ENCODE measurements around the gene DLL3. TPM values are rescaled to one million over a fixed set of nuclear protein-coding genes. Genes with fewer than 3 reads are reported as not detected.

DLL3 gene
- total and polyA plus RNA-seq, 4 donors = not detected

DNA sequence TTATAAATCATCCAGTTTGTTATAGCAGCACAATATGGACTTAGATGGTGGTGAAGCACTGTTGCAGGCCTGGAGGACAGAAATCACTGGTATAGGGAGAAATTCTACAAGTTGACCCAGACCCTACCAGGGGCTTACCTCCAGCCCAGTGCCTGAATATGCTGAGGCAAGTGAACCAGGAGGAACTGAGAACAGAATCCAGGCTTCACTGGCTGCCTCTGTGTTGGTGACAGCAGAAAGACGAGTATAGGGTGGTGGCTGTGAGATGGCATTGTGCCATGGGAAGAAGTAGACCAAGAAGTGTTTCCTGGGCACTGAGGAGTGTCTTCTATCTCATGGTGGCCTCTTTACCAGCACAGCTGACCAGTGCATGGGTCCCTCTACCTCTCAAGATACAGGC is 57.1 kb downstream of the DLL3 start:
- no peak for TF ChIP-seq FOXA1 (IDR thresholded peaks at IDR 0.05)
- no peak for TF ChIP-seq YY1 (IDR thresholded peaks at IDR 0.05)
- TF ChIP-seq RXRA (IDR thresholded peaks at IDR 0.05) = no peak
- no peak for TF ChIP-seq JUND (IDR thresholded peaks at IDR 0.05)
- TF ChIP-seq, protein P1, sequence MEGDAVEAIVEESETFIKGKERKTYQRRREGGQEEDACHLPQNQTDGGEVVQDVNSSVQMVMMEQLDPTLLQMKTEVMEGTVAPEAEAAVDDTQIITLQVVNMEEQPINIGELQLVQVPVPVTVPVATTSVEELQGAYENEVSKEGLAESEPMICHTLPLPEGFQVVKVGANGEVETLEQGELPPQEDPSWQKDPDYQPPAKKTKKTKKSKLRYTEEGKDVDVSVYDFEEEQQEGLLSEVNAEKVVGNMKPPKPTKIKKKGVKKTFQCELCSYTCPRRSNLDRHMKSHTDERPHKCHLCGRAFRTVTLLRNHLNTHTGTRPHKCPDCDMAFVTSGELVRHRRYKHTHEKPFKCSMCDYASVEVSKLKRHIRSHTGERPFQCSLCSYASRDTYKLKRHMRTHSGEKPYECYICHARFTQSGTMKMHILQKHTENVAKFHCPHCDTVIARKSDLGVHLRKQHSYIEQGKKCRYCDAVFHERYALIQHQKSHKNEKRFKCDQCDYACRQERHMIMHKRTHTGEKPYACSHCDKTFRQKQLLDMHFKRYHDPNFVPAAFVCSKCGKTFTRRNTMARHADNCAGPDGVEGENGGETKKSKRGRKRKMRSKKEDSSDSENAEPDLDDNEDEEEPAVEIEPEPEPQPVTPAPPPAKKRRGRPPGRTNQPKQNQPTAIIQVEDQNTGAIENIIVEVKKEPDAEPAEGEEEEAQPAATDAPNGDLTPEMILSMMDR (IDR thresholded peaks at IDR 0.05; ENCODE audit: low read depth, low read length, missing input control) = no peak
- TF ChIP-seq, protein P2, sequence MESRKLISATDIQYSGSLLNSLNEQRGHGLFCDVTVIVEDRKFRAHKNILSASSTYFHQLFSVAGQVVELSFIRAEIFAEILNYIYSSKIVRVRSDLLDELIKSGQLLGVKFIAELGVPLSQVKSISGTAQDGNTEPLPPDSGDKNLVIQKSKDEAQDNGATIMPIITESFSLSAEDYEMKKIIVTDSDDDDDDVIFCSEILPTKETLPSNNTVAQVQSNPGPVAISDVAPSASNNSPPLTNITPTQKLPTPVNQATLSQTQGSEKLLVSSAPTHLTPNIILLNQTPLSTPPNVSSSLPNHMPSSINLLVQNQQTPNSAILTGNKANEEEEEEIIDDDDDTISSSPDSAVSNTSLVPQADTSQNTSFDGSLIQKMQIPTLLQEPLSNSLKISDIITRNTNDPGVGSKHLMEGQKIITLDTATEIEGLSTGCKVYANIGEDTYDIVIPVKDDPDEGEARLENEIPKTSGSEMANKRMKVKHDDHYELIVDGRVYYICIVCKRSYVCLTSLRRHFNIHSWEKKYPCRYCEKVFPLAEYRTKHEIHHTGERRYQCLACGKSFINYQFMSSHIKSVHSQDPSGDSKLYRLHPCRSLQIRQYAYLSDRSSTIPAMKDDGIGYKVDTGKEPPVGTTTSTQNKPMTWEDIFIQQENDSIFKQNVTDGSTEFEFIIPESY (IDR thresholded peaks at IDR 0.05) = no peak
- no peak for TF ChIP-seq SP1 (IDR thresholded peaks at IDR 0.05)
- TF ChIP-seq TAF1 (conservative IDR thresholded peaks at IDR 0.05) = no peak
- no peak for TF ChIP-seq FOXA2 (IDR thresholded peaks at IDR 0.05)
- TF ChIP-seq, protein P3, sequence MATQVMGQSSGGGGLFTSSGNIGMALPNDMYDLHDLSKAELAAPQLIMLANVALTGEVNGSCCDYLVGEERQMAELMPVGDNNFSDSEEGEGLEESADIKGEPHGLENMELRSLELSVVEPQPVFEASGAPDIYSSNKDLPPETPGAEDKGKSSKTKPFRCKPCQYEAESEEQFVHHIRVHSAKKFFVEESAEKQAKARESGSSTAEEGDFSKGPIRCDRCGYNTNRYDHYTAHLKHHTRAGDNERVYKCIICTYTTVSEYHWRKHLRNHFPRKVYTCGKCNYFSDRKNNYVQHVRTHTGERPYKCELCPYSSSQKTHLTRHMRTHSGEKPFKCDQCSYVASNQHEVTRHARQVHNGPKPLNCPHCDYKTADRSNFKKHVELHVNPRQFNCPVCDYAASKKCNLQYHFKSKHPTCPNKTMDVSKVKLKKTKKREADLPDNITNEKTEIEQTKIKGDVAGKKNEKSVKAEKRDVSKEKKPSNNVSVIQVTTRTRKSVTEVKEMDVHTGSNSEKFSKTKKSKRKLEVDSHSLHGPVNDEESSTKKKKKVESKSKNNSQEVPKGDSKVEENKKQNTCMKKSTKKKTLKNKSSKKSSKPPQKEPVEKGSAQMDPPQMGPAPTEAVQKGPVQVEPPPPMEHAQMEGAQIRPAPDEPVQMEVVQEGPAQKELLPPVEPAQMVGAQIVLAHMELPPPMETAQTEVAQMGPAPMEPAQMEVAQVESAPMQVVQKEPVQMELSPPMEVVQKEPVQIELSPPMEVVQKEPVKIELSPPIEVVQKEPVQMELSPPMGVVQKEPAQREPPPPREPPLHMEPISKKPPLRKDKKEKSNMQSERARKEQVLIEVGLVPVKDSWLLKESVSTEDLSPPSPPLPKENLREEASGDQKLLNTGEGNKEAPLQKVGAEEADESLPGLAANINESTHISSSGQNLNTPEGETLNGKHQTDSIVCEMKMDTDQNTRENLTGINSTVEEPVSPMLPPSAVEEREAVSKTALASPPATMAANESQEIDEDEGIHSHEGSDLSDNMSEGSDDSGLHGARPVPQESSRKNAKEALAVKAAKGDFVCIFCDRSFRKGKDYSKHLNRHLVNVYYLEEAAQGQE (IDR thresholded peaks at IDR 0.05) = no peak
- no peak for TF ChIP-seq NR2F2 (IDR thresholded peaks at IDR 0.05)
- no peak for TF ChIP-seq HNF4G (IDR thresholded peaks at IDR 0.05)
- no peak for TF ChIP-seq EGR1 (IDR thresholded peaks at IDR 0.05; ENCODE audit: low read depth in 2 of 2)
- no peak for TF ChIP-seq HNF4A (conservative IDR thresholded peaks at IDR 0.05)
- TF ChIP-seq, protein P4, sequence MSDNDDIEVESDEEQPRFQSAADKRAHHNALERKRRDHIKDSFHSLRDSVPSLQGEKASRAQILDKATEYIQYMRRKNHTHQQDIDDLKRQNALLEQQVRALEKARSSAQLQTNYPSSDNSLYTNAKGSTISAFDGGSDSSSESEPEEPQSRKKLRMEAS (IDR thresholded peaks at IDR 0.05) = no peak
- TF ChIP-seq, protein P5, sequence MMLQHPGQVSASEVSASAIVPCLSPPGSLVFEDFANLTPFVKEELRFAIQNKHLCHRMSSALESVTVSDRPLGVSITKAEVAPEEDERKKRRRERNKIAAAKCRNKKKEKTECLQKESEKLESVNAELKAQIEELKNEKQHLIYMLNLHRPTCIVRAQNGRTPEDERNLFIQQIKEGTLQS (IDR thresholded peaks at IDR 0.05) = no peak
- no peak for TF ChIP-seq GABPA (IDR thresholded peaks at IDR 0.05 in 1 of 2, conservative IDR thresholded peaks at IDR 0.05 in 1 of 2)
- TF ChIP-seq RAD21 (IDR thresholded peaks at IDR 0.05) = no peak
- Histone ChIP-seq H3K9ac (ENCODE audit: low read depth in 1 of 2, low read length in 2 of 2) (no peak overlapping the region), H3K27me3 (ENCODE audit: control insufficient read depth in 4 of 4, insufficient read depth in 4 of 4, low read length in 3 of 4) (no peaks in the 10 kb centered on the region), H3K36me3 (ENCODE audit: control insufficient read depth in 4 of 4, insufficient read depth in 3 of 4, low read depth in 1 of 4, low read length in 3 of 4) (no peaks in the 10 kb centered on the region), H3K27ac (ENCODE audit: low read depth in 1 of 2, low read length in 2 of 2) (no peak overlapping the region), H3K4me1 (ENCODE audit: control insufficient read depth in 4 of 4, insufficient read depth in 4 of 4, low read length in 3 of 4) (peaks cover 0 to 10% (median 4%) of the 10 kb centered on the region in 4 donors), H3K9me3 (ENCODE audit: control insufficient read depth in 4 of 4, low read length in 3 of 4) (no peaks in the 10 kb centered on the region), H3K4me3 (ENCODE audit: low read depth in 1 of 3, low read length in 3 of 3) (no peak overlapping the region)
- 53% methylated on average over 1 of the region's 1 CpG for WGBS
- no peak for DNase-seq (ENCODE audit: low spot score)

Other genes with a start within 250 kb of the DLL3 start
- not detected for gene IFNL2, start 230.6 kb upstream of the DLL3 start, total RNA-seq
- gene IFNL2, start 230.6 kb upstream of the DLL3 start, polyA plus RNA-seq = not detected
- gene IFNL1, start 202.5 kb upstream of the DLL3 start, total RNA-seq = not detected
- not detected for gene IFNL1, start 202.5 kb upstream of the DLL3 start, polyA plus RNA-seq
- under 1 TPM; 0.75 to 0.98 TPM for gene LRFN1, start 178.1 kb upstream of the DLL3 start, total RNA-seq
- under 1 TPM; 0.11 to 0.55 TPM for gene LRFN1, start 178.1 kb upstream of the DLL3 start, polyA plus RNA-seq
- gene GMFG, start 162.9 kb upstream of the DLL3 start, total RNA-seq = 10 to 100 TPM in 1 of 2 donors, 1 to 10 TPM in 1; 9.1 to 20.6 TPM
- gene GMFG, start 162.9 kb upstream of the DLL3 start, polyA plus RNA-seq = 10 to 100 TPM; 19.1 to 24.2 TPM
- gene SAMD4B, start 156.5 kb upstream of the DLL3 start, total RNA-seq = 10 to 100 TPM; 22.5 to 38.4 TPM
- gene SAMD4B, start 156.5 kb upstream of the DLL3 start, polyA plus RNA-seq = 10 to 100 TPM; 17.3 to 39.4 TPM
- 10 to 100 TPM; 13.7 to 16.7 TPM for gene PAF1, start 107.8 kb upstream of the DLL3 start, total RNA-seq
- gene PAF1, start 107.8 kb upstream of the DLL3 start, polyA plus RNA-seq = 10 to 100 TPM; 21.2 to 29.4 TPM
- gene MED29, start 107.6 kb upstream of the DLL3 start, total RNA-seq = 10 to 100 TPM; 11.0 to 13.8 TPM
- 10 to 100 TPM; 21.0 to 24.2 TPM for gene MED29, start 107.6 kb upstream of the DLL3 start, polyA plus RNA-seq
- 1 to 10 TPM; 3.6 to 9.0 TPM for gene ZFP36, start 92.1 kb upstream of the DLL3 start, total RNA-seq
- 10 to 100 TPM; 62.0 to 91.9 TPM for gene ZFP36, start 92.1 kb upstream of the DLL3 start, polyA plus RNA-seq
- gene PLEKHG2, start 86.3 kb upstream of the DLL3 start, total RNA-seq = 1 to 10 TPM; 3.7 to 4.5 TPM
- gene PLEKHG2, start 86.3 kb upstream of the DLL3 start, polyA plus RNA-seq = 1 to 10 TPM; 2.1 to 2.2 TPM
- 100 to 1,000 TPM; 109 to 111 TPM for gene RPS16, start 63.0 kb upstream of the DLL3 start, total RNA-seq
- 1,000 to 10,000 TPM in 1 of 2 donors, 100 to 1,000 TPM in 1; 324 to 1,094 TPM for gene RPS16, start 63.0 kb upstream of the DLL3 start, polyA plus RNA-seq
- 10 to 100 TPM; 19.3 to 48.0 TPM for gene SUPT5H, start 53.4 kb upstream of the DLL3 start, total RNA-seq
- gene SUPT5H, start 53.4 kb upstream of the DLL3 start, polyA plus RNA-seq = 10 to 100 TPM; 42.5 to 52.5 TPM
- 10 to 100 TPM; 24.3 to 28.9 TPM for gene TIMM50, start 18.1 kb upstream of the DLL3 start, total RNA-seq
- gene TIMM50, start 18.1 kb upstream of the DLL3 start, polyA plus RNA-seq = 10 to 100 TPM; 32.1 to 39.9 TPM
- gene SELENOV, start 16.2 kb downstream of the DLL3 start, total RNA-seq = not detected
- not detected for gene SELENOV, start 16.2 kb downstream of the DLL3 start, polyA plus RNA-seq
- gene EID2B, start 33.9 kb downstream of the DLL3 start, total RNA-seq = 1 to 10 TPM; 1.1 to 1.4 TPM
- 1 to 10 TPM in 1 of 2 donors, under 1 TPM in 1; 0.38 to 1.1 TPM for gene EID2B, start 33.9 kb downstream of the DLL3 start, polyA plus RNA-seq
- 1 to 10 TPM; 3.3 to 8.5 TPM for gene EID2, start 41.2 kb downstream of the DLL3 start, total RNA-seq
- gene EID2, start 41.2 kb downstream of the DLL3 start, polyA plus RNA-seq = 1 to 10 TPM; 1.5 to 5.7 TPM
- gene LGALS13, start 103.6 kb downstream of the DLL3 start, total RNA-seq = not detected
- gene LGALS13, start 103.6 kb downstream of the DLL3 start, polyA plus RNA-seq = not detected
- not detected for gene LGALS16, start 157.0 kb downstream of the DLL3 start, total RNA-seq
- gene LGALS16, start 157.0 kb downstream of the DLL3 start, polyA plus RNA-seq = not detected
- not detected for gene LGALS14, start 205.5 kb downstream of the DLL3 start, total RNA-seq
- not detected for gene LGALS14, start 205.5 kb downstream of the DLL3 start, polyA plus RNA-seq
- gene CLC, start 239.1 kb downstream of the DLL3 start, total RNA-seq = 10 to 100 TPM in 1 of 2 donors, not detected in 1; 13.6 TPM
- under 1 TPM in 1 of 2 donors, not detected in 1; 0.60 TPM for gene CLC, start 239.1 kb downstream of the DLL3 start, polyA plus RNA-seq

All from liver (tissue), 9 donors.